Fibroblast of skin of left biceps (primary cell): ENCODE data around the gene PDGFA.

Experiments used
- DNase-seq, 2 experiments: peaks; one replicate each; pipeline ENCODE4 v3.0.0-alpha.2; 2013; ENCODE audit warnings: low read depth in 2 of 2

PDGFA gene

DNA sequence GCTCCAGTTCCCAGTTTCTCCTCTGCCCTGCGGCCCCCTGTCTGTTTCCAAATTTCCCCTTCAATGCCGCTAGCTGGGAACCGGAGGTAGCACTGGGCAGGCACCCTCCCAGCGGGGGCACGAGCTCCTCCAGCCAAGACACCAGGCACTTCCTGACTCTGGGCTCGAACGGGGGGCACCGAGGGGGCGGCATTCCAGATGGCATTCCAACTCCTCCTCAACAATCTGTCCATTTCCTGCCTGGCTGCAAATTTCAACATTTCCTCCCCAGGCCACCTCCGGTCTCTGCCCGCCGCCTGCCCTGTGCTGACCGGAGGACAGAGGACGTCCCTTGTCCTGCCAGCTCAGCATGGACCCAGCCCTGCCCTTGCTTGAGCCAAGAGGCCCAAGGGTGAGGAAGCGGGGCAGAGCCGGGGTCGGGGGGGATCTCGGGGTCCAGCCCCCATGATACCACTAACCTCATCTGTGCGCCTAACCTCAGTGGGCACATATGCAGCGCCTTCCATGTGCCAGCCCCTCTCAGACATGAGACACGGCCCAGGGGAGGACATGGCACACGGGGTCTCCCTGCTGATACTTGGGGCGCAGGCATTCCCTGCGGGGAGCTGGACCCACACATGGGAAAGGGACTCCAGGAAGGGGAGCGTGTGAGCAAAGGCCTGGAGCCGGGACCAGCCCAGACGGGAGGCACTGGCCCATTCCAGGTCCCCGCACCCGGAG, 58.0 kb downstream of the PDGFA start:
- no peak for DNase-seq

DNA sequence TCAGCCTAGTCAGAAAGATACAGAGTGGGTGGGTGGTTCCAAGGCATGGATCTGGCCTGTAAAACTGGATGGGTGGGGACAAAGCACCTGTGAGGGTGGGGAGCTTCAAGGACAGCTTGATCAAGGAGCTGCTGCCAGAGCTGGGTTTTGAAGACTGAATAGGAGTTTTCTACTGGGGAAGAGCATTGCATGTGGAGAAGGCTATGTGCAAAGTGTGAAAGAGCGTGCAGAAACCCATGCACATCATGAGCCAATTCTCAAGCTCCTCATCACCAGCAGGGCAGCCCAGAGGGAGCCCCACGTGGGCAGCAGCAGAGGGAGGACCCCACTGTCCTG, 58.6 kb downstream of the PDGFA start:
- no peak for DNase-seq

DNA sequence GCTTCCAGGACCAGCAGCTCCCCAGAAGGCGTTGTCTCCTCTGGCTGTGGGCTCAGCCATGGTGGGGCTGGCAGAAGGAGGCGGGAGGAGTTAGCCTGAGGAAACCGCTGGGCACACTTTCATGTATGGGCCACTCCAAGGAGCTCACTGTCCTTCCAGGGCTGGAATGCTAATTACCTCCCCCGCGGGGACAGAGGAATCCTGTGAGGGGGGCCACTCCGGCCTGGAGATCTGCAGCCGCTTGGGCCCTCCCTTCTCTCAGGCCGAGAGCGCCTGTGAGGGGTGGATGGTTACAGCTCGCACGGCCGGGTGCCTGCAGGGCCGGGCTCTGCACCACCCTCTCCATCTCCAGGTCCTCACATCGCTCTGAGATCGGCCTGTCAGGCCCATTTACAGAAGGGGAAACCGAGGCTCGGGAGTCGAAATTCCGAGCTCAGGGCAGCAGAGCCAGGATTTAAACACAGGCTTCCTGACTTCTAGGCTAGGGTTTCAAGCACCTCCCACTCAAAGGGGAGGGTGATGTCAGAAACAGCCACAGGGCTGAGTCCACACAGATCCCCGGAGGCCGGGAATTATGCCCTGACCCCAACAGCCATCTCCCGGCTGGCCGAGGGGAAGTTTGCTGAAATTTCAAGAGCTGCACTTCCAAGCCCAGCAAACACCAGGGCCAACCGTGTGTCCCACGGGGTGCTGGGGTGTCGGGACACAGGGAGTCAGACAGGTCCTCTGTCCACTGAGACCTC, 59.1 kb downstream of the PDGFA start:
- DNase-seq, result no peak

DNA sequence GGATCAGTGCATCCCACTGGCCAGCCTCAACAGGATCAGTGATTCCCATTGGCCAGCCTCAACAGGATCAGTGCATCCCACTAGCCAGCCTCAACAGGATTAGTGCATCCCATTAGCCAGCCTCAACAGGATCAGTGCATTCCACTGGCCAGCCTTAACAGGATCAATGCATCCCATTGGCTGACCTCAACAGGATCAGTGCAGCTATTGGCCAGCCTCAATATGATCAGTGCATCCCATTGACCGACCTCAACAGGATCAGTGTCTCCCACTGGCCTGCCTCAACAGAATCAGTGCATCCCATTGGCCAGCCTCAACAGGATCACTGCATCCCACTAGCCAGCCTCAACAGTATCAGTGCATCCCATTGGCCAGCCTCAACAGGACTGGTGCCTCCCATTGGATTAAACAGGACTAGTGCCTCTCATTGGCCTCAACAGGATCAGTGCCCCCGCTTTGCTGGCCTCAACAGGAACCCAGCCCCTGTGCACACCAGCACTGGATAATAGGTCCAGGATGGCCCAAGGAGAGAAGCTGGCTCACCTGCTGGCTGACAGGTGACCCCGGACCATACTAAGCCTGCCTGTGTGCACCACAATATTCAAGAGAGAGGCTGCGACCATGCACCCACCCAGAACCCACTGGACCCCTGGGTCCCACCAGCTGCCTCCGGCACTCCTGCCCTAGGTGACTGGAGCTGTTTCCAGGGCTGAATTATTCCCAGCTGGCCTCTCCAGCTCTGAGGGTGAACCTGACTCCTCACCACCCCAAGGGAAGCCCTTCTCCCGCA, 59.9 kb downstream of the PDGFA start:
- no peak for DNase-seq

DNA sequence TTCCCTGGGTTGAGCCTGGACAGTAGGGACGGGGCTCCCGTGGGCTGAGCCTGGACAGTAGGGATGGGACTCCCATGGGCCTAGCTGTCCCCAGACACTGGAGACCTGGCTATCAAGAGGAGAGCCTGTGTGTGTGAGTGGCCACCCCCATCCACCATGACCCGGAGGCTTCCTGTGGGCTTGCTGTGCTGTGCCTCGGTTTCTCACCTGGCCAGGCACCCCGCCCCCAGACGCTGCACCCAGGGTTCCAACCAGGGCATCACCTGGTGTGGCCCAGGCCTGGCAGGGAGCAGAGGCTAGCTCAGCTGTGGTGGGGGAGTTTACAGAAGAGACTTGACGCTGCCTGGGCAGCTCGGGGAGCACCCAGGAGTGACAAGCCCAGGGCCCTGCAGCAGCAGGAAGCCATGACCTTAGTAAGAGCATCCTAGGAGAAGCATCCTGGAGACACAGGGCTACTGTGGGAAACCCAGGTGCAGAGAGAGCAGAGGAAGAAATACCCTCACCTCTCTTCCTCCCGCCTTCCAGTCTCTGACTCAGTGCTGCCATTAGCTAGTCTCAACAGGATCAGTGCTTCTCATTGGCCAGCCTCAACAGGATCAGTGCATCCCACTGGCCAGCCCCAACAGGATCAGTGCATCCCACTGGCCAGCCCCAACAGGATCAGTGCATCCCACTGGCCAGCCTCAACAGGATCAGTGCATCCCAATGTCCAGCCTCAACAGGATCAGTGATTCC, 61.0 kb downstream of the PDGFA start:
- DNase-seq, result no peak

DNA sequence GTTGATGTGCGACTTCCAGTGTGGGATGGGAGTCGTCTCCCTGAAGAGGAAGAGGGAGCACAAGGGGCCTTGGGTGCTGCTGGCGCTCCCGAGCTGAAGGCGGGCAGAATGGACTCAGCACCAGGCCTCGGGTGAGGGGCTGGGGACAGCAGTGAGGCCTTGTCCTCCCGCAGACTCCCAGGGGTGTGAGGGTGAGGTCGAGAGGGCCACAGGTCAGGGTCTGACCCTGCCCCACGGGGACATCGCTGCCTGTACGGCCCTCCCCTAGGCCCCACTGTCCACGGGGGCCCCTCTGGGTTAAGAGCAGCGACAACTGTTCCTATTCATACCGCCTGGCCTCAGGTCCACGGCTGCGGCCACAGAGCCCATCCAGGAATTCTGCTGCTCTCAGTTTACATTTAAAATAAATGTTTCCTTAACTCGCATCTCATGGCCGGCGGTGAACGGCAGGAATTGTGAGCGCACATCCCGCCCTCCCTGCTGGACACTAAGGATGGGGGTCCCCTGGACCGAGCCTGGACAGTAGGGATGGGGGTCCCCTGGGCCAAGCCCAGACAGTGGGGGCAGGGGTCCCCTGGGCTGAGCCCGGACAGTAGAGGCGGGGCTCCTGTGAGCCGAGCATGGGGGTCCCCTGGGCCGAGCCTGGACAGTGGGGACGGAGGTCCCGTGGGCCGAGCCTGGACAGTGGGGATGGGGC, 61.7 kb downstream of the PDGFA start:
- no peak for DNase-seq

DNA sequence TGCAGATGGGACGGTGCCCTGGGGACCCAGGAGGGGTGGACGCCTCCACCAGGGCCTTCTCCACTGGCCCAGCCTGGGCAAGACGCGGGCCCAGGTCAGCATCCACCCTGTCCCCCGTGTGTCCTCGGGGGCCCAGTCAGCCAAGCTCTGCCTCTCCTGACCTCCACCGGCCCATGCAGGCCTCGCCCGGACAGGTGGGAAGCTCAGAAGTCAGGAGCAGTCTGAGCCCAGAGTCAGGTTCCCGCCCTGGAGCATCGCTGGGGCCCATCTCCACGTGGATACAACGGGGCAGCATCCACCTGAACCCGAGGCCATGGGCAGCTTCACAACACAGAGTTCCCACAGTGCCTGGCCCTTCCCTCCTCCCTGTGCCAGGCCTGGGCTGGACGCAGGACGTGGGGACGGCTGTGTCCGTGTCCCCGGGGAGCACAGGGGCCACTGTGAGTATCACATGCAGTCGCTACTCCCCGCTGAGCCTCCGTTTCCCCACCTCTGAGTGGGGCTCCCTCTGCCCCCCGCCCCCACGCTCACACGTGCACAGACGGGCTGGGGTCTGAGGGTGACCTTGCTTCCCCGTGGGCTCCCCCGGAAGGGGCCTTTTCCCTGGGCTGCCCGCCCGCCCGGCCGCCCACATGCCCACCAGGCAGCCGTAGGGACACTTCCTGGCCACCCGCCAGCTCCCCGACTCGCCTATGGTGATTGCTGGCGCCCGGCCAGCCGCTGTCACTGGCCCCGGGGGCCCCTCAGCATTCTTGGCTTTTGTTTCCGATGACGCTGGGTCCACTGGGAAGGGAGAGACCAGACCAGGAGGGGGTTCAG, 64.3 kb downstream of the PDGFA start:
- DNase-seq, result no peak

DNA sequence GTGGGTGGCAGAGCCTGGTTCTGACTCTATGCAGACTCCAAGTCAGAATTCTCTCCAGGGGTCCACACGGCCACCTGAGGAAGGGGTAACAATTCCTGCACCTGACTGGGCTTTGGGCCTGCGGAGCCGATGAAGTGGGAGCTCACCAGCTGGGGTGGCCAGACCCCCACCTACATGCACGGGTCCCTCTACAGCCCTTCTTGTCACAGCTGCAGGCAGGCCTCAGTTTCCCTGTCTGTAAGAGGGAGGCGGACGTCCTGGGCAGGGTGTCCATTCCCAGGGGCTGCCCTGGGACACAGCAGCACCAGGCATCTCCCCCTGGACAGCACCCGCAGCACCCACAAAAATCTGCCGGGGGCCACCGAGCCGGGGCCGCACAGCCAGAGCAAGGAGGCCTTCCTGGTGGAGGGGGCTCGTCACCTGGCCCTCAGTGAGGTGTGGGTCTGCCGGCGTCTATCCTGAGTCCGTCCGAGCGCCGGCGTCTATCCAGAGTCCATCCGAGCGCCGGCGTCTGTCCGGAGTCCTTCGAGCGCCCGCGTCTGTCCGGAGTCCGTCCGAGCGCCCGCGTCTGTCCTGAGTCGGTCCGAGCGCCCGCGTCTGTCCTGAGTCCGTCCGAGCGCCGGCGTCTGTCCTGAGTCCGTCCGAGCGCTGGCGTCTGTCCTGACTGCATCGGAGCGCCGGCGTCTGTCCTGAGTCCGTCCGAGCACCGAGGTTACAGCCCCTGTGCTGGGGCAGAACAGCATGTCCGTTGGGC, 65.1 kb downstream of the PDGFA start:
- no peak for DNase-seq

DNA sequence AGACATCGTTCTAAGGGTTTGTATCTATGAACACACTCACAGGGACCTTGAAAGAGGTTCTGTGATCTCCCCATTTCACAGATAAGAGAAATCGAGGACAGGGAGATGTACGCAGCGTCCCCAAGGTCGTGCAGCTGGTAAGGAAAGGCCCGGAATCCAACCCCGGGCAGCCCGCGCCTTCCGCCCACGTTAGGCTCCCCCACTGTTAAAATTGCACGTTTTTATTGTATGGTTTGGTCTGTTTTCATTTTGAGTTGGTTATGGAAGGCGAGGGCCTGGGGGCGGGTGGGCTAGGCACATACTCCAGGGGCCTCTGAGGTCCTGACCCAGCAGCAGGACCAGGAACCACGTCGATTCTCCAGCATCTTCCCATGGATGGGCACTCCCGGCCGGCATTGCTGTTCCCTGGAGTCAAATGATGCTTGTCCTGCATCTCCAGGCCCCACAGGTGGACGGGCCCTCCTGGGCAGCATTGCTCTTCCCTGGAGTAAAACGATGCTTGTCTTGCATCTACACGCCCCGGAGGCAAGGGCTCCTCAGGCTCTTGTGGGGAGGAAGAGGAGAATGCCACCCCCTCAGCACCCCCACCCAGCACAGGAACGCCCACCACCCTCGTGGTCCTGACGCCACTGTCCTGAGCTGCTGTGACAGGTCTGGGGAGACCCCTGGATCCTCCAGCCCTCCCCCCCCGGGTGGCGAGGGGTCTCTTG, 65.9 kb downstream of the PDGFA start:
- DNase-seq, result no peak

DNA sequence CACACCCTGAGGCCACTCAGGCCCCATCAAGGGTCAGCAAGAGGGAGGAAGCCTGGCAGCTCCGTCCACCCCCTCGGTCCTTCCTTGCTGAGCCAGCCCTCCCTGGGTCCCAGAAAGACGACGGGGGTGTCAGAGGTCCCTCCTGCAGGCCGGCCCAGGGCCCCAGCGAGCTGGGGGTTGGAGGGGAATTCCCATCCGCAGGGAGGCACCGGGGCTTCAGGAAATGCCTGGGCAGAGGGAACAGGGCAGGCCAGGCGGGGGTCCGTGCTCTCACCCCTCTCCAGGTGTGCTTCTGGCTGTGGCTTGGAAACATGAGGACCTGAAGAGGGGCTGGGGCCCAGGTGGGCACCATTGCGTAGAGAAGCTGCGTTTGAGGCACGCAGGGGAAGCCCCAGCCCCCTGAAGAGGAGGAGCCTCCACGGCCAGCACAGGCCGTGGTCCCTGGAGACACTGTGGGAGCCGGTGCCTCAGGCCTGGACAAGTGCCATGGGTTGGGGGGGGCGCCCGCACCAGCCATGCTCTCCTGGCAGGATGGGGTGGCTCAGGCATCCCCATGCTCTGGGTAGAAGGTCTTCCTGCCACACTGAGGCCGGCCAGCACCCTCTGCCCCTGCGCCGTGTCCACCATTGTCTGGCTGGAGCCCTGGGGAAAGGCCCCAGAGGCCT, 66.7 kb downstream of the PDGFA start:
- DNase-seq, result no peak

DNA sequence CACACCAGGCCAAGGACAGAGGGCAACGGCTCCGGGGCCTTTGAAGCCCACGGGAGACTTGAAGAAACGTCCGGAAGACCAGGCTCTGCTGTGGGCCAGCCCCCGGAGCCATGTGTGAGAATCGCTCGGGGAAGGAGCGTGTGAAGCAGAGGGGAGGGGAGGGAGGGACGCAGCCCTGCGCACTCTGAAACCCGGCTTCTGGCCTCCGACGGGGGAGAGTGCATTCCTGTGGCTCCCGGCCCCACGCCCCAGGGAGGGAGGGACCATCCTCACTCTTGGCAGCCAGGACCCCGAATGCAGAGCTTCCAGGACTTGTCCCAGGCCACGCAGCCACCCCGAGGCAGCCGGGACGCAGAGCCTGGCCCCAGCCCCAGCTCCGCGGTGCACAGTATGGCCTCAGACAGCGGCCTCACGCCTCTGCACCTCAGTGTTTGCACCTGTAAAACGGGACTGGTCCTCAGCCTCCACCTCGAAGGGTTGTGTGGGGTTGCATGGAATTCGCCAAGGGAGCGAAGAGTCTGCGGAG, 67.4 kb downstream of the PDGFA start:
- peak in 1 of 2 experiments; percentile 8 for DNase-seq

DNA sequence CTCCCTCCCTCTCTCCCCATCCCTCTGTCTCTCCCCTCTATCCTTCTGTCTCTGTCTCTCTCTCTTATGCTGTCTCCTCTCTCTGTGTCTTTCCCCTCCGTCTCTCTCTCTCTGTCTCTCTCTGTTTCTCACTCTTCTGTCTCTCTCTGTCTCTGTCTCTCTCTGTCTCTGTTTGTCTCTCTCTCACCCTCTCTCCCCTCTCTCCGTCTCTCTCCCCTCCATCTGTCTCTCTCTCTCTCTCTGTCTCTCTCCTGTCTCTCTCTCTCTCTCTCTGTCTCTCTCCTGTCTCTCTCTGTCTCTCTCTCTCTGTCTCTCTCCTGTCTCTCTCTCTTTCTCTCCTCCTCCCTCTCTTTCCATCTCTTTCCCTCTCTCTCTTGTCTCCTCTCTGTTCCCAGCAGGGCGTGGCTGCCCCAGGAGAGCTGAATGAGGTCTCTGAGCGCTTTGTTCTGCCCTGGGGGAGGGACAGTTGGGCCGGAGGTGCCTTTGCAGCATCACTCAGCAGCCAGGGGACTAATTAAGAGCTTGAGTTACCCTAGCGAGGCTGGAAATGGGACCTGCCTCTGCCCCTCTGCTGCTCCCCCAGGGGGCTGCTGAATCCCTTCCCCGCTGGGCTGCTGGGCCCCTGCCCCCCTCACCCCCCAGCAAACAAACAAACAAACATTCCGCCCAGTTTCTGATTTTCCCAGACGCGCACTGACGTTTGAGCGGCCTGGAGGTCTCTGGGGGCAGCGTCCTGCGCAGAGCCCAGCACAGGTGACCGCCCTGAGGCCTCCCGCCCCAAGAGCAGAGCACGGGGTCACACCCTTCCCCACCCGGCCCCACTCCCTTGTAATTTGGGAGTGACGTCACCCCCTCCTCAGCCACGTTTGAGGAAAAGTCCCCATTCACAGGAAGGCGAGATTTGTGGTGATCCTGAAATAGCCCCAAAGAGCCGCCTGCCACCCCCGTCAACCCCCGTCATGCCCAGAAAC, 68.1 kb downstream of the PDGFA start:
- no peak for DNase-seq

DNA sequence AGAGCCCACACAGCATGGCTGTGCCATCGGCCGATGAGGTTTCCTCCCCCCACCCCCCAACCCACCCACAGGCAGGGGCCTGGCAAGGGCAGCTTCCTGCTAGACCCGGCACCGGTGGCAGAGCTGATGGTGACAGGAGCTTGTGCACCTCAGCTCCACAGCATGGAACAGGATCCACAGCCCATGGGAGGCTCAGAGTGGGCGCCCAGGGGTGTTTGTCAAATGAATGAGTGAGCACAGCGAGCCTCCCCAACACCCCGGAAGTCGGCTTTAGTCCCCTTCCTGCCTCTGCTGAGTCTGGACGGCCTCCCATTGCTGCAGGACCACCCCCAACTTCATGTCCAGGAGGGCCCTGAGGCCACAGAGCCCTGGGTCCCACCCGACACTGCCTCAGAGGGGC, 68.9 kb downstream of the PDGFA start:
- no peak for DNase-seq

DNA sequence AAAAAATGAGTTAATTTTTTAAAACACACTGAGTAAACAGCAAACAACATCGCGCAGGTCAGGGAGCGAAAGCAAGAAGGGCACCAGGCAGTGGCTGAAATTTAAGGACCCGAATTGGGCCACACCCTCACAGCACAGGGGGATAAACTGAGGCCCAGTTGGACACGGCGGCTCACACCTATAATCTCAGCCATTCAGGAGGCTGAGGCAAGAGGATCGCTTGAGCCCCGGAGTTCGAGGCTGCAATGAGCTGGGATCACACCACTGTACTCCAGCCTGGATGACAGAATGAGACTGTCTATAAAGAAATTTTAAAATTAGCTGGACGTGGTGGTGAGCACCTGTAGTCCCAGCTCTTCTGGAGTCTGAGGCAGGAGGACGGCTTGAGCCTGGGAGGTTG, 69.6 kb downstream of the PDGFA start:
- no peak for DNase-seq

DNA sequence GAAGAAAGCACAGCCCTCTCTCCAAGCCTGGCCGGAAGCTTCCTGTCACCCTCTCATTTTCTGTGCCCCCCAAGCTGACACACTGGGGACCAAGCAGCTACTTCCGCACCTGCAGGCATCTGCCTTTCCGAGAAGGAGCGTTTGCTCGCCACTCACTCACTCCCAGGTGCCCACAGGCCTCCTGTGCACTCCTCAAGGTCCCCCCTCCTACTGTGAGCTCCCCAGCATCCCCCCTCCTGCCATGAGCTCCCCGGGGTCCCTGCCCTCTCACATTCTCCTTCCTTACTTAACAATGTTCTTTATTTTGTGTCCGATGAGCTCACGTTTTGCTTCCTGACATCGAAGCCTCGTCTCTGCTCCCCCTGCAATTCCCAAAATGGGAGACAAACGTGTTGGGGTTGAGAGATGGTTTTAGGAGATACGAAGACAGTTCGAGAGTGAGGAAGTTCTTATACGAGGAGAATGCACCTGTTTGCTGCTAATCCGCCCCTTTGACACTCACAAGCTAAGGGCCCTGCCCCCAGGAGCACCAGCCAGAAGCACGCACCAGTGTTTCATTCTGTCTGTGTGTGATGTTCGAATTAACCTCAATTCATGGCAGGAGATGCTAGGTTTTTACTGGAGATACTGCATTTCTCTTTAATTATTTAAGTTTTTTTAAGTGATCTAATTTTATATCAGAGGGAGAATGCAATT, 70.2 kb downstream of the PDGFA start:
- DNase-seq, result no peak

DNA sequence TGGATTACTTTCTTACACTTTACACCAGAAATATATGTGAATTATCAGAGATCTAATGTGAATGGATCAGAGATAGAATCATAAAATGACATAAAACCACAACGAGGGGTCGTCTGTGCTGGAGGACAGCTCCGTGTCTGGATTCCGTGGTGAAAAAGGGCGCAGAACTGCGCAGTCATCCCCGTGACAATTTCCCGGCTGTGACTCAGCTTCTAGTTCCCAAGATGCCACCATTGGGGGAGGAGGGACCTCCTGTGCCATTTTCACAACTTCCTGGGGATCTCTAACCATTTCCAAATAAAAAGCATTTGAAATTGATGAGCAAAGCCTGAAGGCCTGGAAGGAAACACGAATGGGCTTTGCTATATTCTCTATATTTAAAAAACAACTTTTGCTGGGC, 72.1 kb downstream of the PDGFA start:
- no peak for DNase-seq
